Measurements from ENCODE around the gene ZNF451. TPM values are rescaled to one million over a fixed set of nuclear protein-coding genes. Genes with fewer than 3 reads are reported as not detected.
A peak's percentile ranks its signal among the peaks of the same experiment; 100 is the strongest.

The ZNF451 gene
- polyA plus RNA-seq, 1 donor from 2014 or later: 60.2 TPM

DNA sequence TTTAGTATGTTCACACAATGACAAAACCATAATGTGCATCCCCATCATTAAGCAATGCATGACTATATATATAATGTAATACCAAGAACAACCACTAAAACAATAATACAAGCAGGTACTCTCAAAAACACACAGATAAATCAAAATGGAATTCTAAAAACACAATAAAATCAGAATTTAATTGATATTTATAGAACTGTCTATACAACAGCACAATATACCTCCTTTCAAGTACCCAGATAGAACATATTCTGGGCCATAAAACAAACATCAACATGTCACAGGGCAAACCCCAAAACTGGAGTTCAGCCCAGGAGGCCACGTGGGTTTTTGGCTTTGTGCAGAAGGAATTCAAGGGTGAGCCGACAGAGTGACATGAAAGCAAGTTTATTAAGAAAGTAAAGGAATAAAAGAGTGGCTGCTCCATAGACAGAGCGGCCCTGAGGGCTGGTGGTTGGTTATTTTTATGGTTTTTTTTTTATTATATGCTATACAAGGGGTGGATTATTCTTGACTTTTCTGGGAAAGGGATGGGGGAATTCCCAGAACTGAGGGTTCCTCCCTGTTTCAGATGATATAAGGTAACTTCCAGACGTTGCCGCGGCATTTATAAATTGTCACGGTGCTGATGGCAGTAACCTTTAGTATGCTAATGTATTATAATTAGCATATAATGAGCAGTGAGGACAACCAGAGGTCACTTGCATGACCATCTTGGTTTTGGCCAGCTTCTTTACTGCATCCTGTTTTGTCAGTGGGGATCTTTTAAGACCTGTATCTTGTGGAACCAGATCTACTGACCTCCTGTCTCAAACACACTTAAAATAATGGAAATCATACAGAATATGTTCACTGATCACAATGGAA is 126.5 kb downstream of the ZNF451 start:
- Histone ChIP-seq H3K79me2 (replicated peaks; ENCODE audit: insufficient read depth, low read length) (peaks cover 55% of the 10 kb centered on the region), H2AFZ (ENCODE audit: low read depth, low read length) (no peak overlapping the region), H3K9ac (ENCODE audit: low read length) (no peak overlapping the region), H3K36me3 (ENCODE audit: insufficient read depth, low read length) (no peaks in the 10 kb centered on the region), H3K27ac (ENCODE audit: low read length) (no peak overlapping the region), H3K9me3 (ENCODE audit: low read length) (no peaks in the 10 kb centered on the region), H3K4me3 (ENCODE audit: low read length) (no peak overlapping the region), H3F3A (ENCODE audit: insufficient read depth, low read length, poor library complexity, severe bottlenecking) (no peaks in the 10 kb centered on the region), H3K27me3 (ENCODE audit: insufficient read depth, low read depth, low read length) (no peaks in the 10 kb centered on the region), H3K9me2 (ENCODE audit: insufficient read depth, low read length) (no peaks in the 10 kb centered on the region), H3K4me2 (ENCODE audit: low read length) (no peak overlapping the region), H4K20me1 (ENCODE audit: insufficient read depth) (no peaks in the 10 kb centered on the region)
- TF ChIP-seq, protein P1, sequence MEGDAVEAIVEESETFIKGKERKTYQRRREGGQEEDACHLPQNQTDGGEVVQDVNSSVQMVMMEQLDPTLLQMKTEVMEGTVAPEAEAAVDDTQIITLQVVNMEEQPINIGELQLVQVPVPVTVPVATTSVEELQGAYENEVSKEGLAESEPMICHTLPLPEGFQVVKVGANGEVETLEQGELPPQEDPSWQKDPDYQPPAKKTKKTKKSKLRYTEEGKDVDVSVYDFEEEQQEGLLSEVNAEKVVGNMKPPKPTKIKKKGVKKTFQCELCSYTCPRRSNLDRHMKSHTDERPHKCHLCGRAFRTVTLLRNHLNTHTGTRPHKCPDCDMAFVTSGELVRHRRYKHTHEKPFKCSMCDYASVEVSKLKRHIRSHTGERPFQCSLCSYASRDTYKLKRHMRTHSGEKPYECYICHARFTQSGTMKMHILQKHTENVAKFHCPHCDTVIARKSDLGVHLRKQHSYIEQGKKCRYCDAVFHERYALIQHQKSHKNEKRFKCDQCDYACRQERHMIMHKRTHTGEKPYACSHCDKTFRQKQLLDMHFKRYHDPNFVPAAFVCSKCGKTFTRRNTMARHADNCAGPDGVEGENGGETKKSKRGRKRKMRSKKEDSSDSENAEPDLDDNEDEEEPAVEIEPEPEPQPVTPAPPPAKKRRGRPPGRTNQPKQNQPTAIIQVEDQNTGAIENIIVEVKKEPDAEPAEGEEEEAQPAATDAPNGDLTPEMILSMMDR (IDR thresholded peaks at IDR 0.05; ENCODE audit: poor library complexity, severe bottlenecking): peak; percentile 16
- no peak for TF ChIP-seq TAF1 (IDR thresholded peaks at IDR 0.05; ENCODE audit: low read depth)
- TF ChIP-seq EZH2 (IDR thresholded peaks at IDR 0.05; ENCODE audit: borderline replicate concordance, insufficient read depth, low read length, poor library complexity, severe bottlenecking): no peak

DNA sequence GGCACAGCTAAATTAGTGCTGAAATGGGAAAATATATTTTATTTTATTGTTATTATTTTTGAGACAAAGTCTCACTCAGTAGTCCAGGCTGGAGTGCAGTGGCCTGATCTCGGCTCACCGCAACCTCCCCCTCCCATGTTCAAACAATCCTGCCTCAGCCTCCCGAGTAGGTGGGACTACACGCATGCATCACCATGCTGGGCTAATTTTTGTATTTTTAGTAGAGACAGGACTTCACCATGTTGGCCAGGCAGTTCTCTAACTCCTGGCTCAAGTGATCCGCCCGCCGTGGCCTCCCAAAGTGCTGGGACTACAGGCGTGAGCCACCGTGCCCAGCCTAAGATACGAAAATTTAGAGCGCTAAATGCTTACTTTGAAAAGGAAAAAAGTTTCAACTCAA is 127.3 kb downstream of the ZNF451 start:
- peaks cover 55% of the 10 kb centered on the region for H3K79me2 ChIP-seq (replicated peaks; ENCODE audit: insufficient read depth, low read length)
- no peak overlapping the region for H3K4me3 ChIP-seq (ENCODE audit: low read length)
- no peaks in the 10 kb centered on the region for H3F3A ChIP-seq (ENCODE audit: insufficient read depth, low read length, poor library complexity, severe bottlenecking)
- no peak overlapping the region for H3K9ac ChIP-seq (ENCODE audit: low read length)
- no peak overlapping the region for H2AFZ ChIP-seq (ENCODE audit: low read depth, low read length)
- no peaks in the 10 kb centered on the region for H3K27me3 ChIP-seq (ENCODE audit: insufficient read depth, low read depth, low read length)
- no peak overlapping the region for H3K27ac ChIP-seq (ENCODE audit: low read length)
- H3K9me2 ChIP-seq (ENCODE audit: insufficient read depth, low read length): no peaks in the 10 kb centered on the region
- H4K20me1 ChIP-seq (ENCODE audit: insufficient read depth): no peaks in the 10 kb centered on the region
- no peak for TF ChIP-seq SMC3 (conservative IDR thresholded peaks at IDR 0.05; ENCODE audit: poor library complexity)
- TF ChIP-seq, protein P1 (IDR thresholded peaks at IDR 0.05; ENCODE audit: poor library complexity, severe bottlenecking): no peak
- no peak for TF ChIP-seq TAF1 (IDR thresholded peaks at IDR 0.05; ENCODE audit: low read depth)
- no peak for TF ChIP-seq EP300 (conservative IDR thresholded peaks at IDR 0.05; ENCODE audit: poor library complexity, severe bottlenecking)
- TF ChIP-seq RAD21 (conservative IDR thresholded peaks at IDR 0.05): no peak
- no peak for TF ChIP-seq EZH2 (IDR thresholded peaks at IDR 0.05; ENCODE audit: borderline replicate concordance, insufficient read depth, low read length, poor library complexity, severe bottlenecking)
- TF ChIP-seq, protein P2, sequence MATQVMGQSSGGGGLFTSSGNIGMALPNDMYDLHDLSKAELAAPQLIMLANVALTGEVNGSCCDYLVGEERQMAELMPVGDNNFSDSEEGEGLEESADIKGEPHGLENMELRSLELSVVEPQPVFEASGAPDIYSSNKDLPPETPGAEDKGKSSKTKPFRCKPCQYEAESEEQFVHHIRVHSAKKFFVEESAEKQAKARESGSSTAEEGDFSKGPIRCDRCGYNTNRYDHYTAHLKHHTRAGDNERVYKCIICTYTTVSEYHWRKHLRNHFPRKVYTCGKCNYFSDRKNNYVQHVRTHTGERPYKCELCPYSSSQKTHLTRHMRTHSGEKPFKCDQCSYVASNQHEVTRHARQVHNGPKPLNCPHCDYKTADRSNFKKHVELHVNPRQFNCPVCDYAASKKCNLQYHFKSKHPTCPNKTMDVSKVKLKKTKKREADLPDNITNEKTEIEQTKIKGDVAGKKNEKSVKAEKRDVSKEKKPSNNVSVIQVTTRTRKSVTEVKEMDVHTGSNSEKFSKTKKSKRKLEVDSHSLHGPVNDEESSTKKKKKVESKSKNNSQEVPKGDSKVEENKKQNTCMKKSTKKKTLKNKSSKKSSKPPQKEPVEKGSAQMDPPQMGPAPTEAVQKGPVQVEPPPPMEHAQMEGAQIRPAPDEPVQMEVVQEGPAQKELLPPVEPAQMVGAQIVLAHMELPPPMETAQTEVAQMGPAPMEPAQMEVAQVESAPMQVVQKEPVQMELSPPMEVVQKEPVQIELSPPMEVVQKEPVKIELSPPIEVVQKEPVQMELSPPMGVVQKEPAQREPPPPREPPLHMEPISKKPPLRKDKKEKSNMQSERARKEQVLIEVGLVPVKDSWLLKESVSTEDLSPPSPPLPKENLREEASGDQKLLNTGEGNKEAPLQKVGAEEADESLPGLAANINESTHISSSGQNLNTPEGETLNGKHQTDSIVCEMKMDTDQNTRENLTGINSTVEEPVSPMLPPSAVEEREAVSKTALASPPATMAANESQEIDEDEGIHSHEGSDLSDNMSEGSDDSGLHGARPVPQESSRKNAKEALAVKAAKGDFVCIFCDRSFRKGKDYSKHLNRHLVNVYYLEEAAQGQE (IDR thresholded peaks at IDR 0.05; ENCODE audit: borderline replicate concordance): no peak
- TF ChIP-seq POLR2AphosphoS5 (IDR thresholded peaks at IDR 0.05): no peak
- no peak for TF ChIP-seq MXI1 (conservative IDR thresholded peaks at IDR 0.05; ENCODE audit: poor library complexity, severe bottlenecking)
- H3K4me2 ChIP-seq (ENCODE audit: low read length): no peak overlapping the region
- no peaks in the 10 kb centered on the region for H3K9me3 ChIP-seq (ENCODE audit: low read length)
- H3K36me3 ChIP-seq (ENCODE audit: insufficient read depth, low read length): no peaks in the 10 kb centered on the region

Other genes starting within 250 kb of the ZNF451 start
- gene BEND6, start 135.1 kb upstream of the ZNF451 start, polyA plus RNA-seq: 5.4 and 8.6 TPM in 2 replicates
- gene KIAA1586, start 43.5 kb upstream of the ZNF451 start, polyA plus RNA-seq: 27.1 and 34.4 TPM in 2 replicates
- 3.2 and 3.3 TPM in 2 replicates for gene BAG2, start 82.1 kb downstream of the ZNF451 start, polyA plus RNA-seq
- gene RAB23, start 132.1 kb downstream of the ZNF451 start, polyA plus RNA-seq: 11.7 and 14.5 TPM in 2 replicates
- gene PRIM2, start 227.4 kb downstream of the ZNF451 start, polyA plus RNA-seq: 10.0 and 12.5 TPM in 2 replicates

Data from neural cell (in vitro differentiated cells).